GM12878 (cell line): Measurements from ENCODE around the gene CPNE5. TPM values are rescaled to one million over a fixed set of nuclear protein-coding genes. Genes with fewer than 3 reads are reported as not detected.

Experiments used
- ATAC-seq: fragments of 200-7000 bp; cut with Tn5 transposase; 3 replicates; pipeline ENCODE4 v1.9.1; 2020; ENCODE audit warnings: mild to moderate bottlenecking, moderate library complexity
- BruUV-seq: library from RNA; stranded (reverse); fragments of 400-500 nt; replicated peaks from 2 replicates; lab custom pipeline; 2021; lab: Mats Ljungman, UMichigan
- CTCF ChIA-PET: fragments of 300-600 bp; sonication (Branson Sonifier 250); formaldehyde crosslinking; extraction: SDS; loops from one replicate; lab custom pipeline; 2021; ENCODE audit warnings: inconsistent platforms; lab: Yijun Ruan, JAX
- POLR2A ChIA-PET: fragments of 350-600 bp; formaldehyde crosslinking; extraction: SDS; loops from one replicate; lab custom pipeline; 2021; ENCODE audit warnings: inconsistent platforms; lab: Charles Lee
- RAD21 ChIA-PET: fragments of 300-600 bp; sonication (Branson Sonifier 250); formaldehyde crosslinking; loops from one replicate; lab custom pipeline; 2023; ENCODE audit warnings: antibody characterized with exemption; ENCODE audit not compliant: unreplicated experiment; lab: Charles Lee
- SMC1A ChIA-PET: fragments of 300-600 bp; sonication (Branson Sonifier 250); formaldehyde crosslinking; loops from one replicate; lab custom pipeline; 2023; ENCODE audit not compliant: unreplicated experiment, uncharacterized antibody; lab: Charles Lee
- DNase-seq: peaks from one replicate; pipeline ENCODE4 v3.0.0-alpha.2; 2011; ENCODE audit warnings: low read depth, low spot score
- FAIRE-seq: peaks from 3 replicates; lab custom pipeline; 2011; peaks lifted over from hg19 to GRCh38; lab: Jason Lieb, UNC
- H2AFZ ChIP-seq: 2 replicates; pipeline ENCODE4 v1.6.0; 2011; ENCODE audit warnings: low read depth, low read length, control low read depth; ENCODE audit not compliant: control insufficient read depth
- H3K27ac ChIP-seq: 2 replicates; pipeline ENCODE4 v1.5.1; 2011; ENCODE audit warnings: control low read depth; ENCODE audit not compliant: control insufficient read depth, insufficient read depth
- H3K27me3 ChIP-seq, 2 experiments: replicated peaks in 1 of 2; 2 replicates each; pipeline versions ENCODE4 v1.6.0 to v1.6.1; 2011; ENCODE audit warnings: low read length in 1 of 2; ENCODE audit not compliant: control insufficient read depth in 2 of 2, insufficient read depth in 2 of 2
- H3K36me3 ChIP-seq, 2 experiments: 2 replicates each; pipeline ENCODE4 v1.5.1; 2011; ENCODE audit warnings: low read length in 1 of 2; ENCODE audit not compliant: control insufficient read depth in 2 of 2, insufficient read depth in 2 of 2
- H3K4me1 ChIP-seq: 2 replicates; pipeline ENCODE4 v1.6.1; 2011; ENCODE audit warnings: mild to moderate bottlenecking, low read length, moderate library complexity, mixed read lengths; ENCODE audit not compliant: control insufficient read depth, insufficient read depth
- H3K4me2 ChIP-seq: 2 replicates; pipeline ENCODE4 v1.6.0; 2011; ENCODE audit warnings: control low read depth; ENCODE audit not compliant: control insufficient read depth, insufficient read depth
- H3K4me3 ChIP-seq: fragments of 200-600 bp; sonication (generic); 2 replicates; pipeline ENCODE4 v1.5.1; 2016
- H3K79me2 ChIP-seq: 2 replicates; pipeline ENCODE4 v1.6.0; 2011; ENCODE audit warnings: low read length; ENCODE audit not compliant: control insufficient read depth, insufficient read depth
- H3K9ac ChIP-seq: 2 replicates; pipeline ENCODE4 v1.8.0; 2011; ENCODE audit warnings: low read length, control low read depth, mixed read lengths; ENCODE audit not compliant: control insufficient read depth, insufficient read depth
- H3K9me3 ChIP-seq: replicated peaks from 3 replicates; pipeline ENCODE4 v1.5.1; 2011; ENCODE audit warnings: mild to moderate bottlenecking, low read length; ENCODE audit not compliant: control insufficient read depth, insufficient read depth
- H4K20me1 ChIP-seq: 2 replicates; pipeline ENCODE4 v1.6.0; 2011; ENCODE audit not compliant: control insufficient read depth, insufficient read depth
- ATF7 ChIP-seq: fragments of 450-650 bp; IDR thresholded peaks from 2 replicates; pipeline ENCODE4 v1.6.1; 2016; ENCODE audit warnings: low read depth, mild to moderate bottlenecking
- BMI1 ChIP-seq: fragments of 450-650 bp; IDR thresholded peaks from 2 replicates; pipeline ENCODE4 v1.6.1; 2016; ENCODE audit warnings: mild to moderate bottlenecking, moderate library complexity, borderline replicate concordance
- EED ChIP-seq: sonication (generic); IDR thresholded peaks from 2 replicates; pipeline ENCODE4 v1.6.1; 2016; ENCODE audit warnings: antibody characterized with exemption, low read depth
- GATAD2B ChIP-seq: fragments of 450-650 bp; conservative IDR thresholded peaks from 2 replicates; pipeline ENCODE4 v1.6.1; 2017; ENCODE audit warnings: low read depth, mild to moderate bottlenecking, moderate library complexity
- HDAC2 ChIP-seq: fragments of 200-600 bp; sonication (generic); IDR thresholded peaks from 2 replicates; pipeline ENCODE4 v1.6.1; 2017
- HDAC6 ChIP-seq: fragments of 200-600 bp; sonication (generic); IDR thresholded peaks from one replicate; pipeline ENCODE4 v1.8.0; 2017; ENCODE audit warnings: antibody characterized with exemption; ENCODE audit not compliant: unreplicated experiment
- MXI1 ChIP-seq: fragments of 150-350 bp; IDR thresholded peaks from 2 replicates; pipeline ENCODE4 v1.6.1; 2011; ENCODE audit warnings: low read depth, mild to moderate bottlenecking, inconsistent platforms, low read length, improper control_type of control experiment
- NR2C1 ChIP-seq: fragments of 450-650 bp; IDR thresholded peaks from 2 replicates; pipeline ENCODE4 v1.6.1; 2017; ENCODE audit warnings: antibody characterized with exemption, mild to moderate bottlenecking, moderate library complexity
- NRF1 ChIP-seq: conservative IDR thresholded peaks from 2 replicates; pipeline ENCODE4 v1.6.1; 2011; ENCODE audit warnings: mild to moderate bottlenecking, low read depth, low read length, improper control_type of control experiment
- SREBF2 ChIP-seq: IDR thresholded peaks from 2 replicates; pipeline ENCODE4 v1.6.1; 2012; ENCODE audit warnings: mild to moderate bottlenecking, low read length
- TBL1XR1 ChIP-seq: IDR thresholded peaks from 2 replicates; pipeline ENCODE4 v1.6.1; 2012; ENCODE audit warnings: low read depth, low read length, improper control_type of control experiment
- USF2 ChIP-seq: IDR thresholded peaks from 2 replicates; pipeline ENCODE4 v1.6.1; 2011; ENCODE audit warnings: low read depth, low read length, improper control_type of control experiment, borderline replicate concordance
- ZBTB33 ChIP-seq: fragments of 450-650 bp; IDR thresholded peaks from 2 replicates; pipeline ENCODE4 v1.6.1; 2017; ENCODE audit warnings: mild to moderate bottlenecking
- WGBS: methylation state at CpG from one replicate; pipeline ENCODE4 v1.1.6; 2016; ENCODE audit warnings: low lambda C conversion rate; ENCODE audit not compliant: insufficient replicate concordance, insufficient coverage; ENCODE audit errors: missing lambda C conversion rate; 5-methylcytosine and 5-hydroxymethylcytosine counted together
- in situ Hi-C: fragments of 300-500 bp; cut with MboI; formaldehyde crosslinking; loops from 9 replicates; pipeline ENCODE4 v1.14.3; 2018; ENCODE audit warnings: mixed read lengths
- intact Hi-C: fragments of 100-400 bp; cut with micrococcal nuclease; formaldehyde crosslinking; loops from one replicate; pipeline ENCODE4 v1.14.2; 2022; ENCODE audit not compliant: unreplicated experiment
- polyA plus RNA-seq, 11 experiments: library from polyadenylated mRNA; depleted of rRNA in 4 of 11; unstranded in 6 of 11; stranded (reverse) in 5 of 11; fragments of >200 nt; fragmentation: Nextera tagmentation in 4 of 11; fragmentation: Illumina TruSeq in 1 of 11; extraction: Ambion mirVana in 4 of 11; extraction: Trizol in 1 of 11; gene quantifications; 1 replicate in 1 of 11; 2 replicates in 10 of 11; pipeline versions ENCODE4 v1.2.1 to v1.2.3, GENCODE V29; 2011 to 2016; ENCODE audit warnings: inconsistent platforms in 2 of 11, missing spikeins in 2 of 11, low read depth in 1 of 11
- total RNA-seq, 4 experiments: library from RNA; depleted of rRNA in 3 of 4; stranded (reverse); fragments of >200 nt in 3 of 4; fragmentation: Illumina TruSeq in 1 of 4; extraction: Trizol in 1 of 4; gene quantifications; 2 replicates each; pipeline versions ENCODE4 v1.2.1 to v1.2.3, GENCODE V29; 2013 to 2021

The CPNE5 gene
- total and polyA plus RNA-seq, 10 of the 15 experiments (the other 5 are each of a cell fraction or from before 2014, with no cell fraction given), result 2.4 to 39.1 (median 18.2) TPM

DNA sequence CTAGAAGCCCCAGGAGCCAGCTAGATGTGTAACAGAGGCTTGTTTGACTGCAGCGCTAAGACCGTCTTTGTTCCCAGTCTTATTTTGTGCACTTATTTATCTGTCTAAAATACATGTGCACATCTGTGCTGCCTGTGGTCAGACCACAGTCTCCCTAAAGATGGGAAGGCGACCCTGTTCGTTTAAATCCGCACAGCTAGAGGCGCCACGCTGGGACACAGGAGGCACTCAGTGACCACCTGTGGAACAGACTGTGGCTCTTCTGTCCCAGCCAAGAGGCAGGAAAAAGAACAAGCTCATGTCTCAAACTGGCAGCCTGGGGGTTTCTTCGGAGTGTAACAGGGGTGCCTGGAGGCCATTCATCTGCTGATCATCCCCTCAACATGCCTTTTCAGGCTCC is 66.8 kb downstream of the CPNE5 start:
- Histone ChIP-seq H3K4me1 (peaks cover 6% of the 10 kb centered on the region), H4K20me1 (no peaks in the 10 kb centered on the region), H3K27ac (no peak overlapping the region), H3K4me3 (no peak overlapping the region), H3K9ac (no peak overlapping the region), H3K79me2 (no peaks in the 10 kb centered on the region), H3K36me3 (no peaks in the 10 kb centered on the region), H3K9me3 (no peaks in the 10 kb centered on the region), H3K4me2 (no peak overlapping the region), H2AFZ (no peak overlapping the region), H3K27me3 (peaks cover 0 to 6% of the 10 kb centered on the region in 2 experiments; a peak in 1 of 4 replicates)
- ChIA-PET SMC1A (interaction anchor here (1.0 to 1.3 kb wide), 3 partner anchors 10 to 157 kb away, joined by 3 to 4 read pairs (median 4); no protein-coding TSS in a partner anchor), POLR2A (interaction anchor here (0.9 kb wide), 1 partner anchor 14 kb away, joined by 4 read pairs; no protein-coding TSS in a partner anchor), RAD21 (interaction anchor here (0.9 to 1.5 kb wide), 4 partner anchors 10 to 438 kb away, joined by 3 to 5 read pairs (median 3); no protein-coding TSS in a partner anchor), CTCF (interaction anchor here (1.1 to 15.9 kb wide), 3 partner anchors 11 to 79 kb away, joined by 4 to 330 read pairs (median 5); no protein-coding TSS in a partner anchor)
- no peak for TF ChIP-seq SREBF2
- no peak for TF ChIP-seq BMI1
- TF ChIP-seq HDAC6, result no peak
- no peak for TF ChIP-seq GATAD2B
- TF ChIP-seq NR2C1, result no peak
- no peak for TF ChIP-seq USF2
- TF ChIP-seq MXI1, result no peak
- no peak for TF ChIP-seq ZBTB33
- no peak for TF ChIP-seq HDAC2
- no peak for TF ChIP-seq ATF7
- no peak for TF ChIP-seq NRF1
- no peak for TF ChIP-seq EED
- TF ChIP-seq TBL1XR1, result no peak
- FAIRE-seq, result no peak
- BruUV-seq, result no TSS peak
- intact Hi-C loops, result no loop called here
- DNase-seq, result no peak
- WGBS, result 71% methylated on average over 8 of the region's 8 CpGs
- in situ Hi-C loops, result no loop called here
- ATAC-seq, result no peak
